GM10847 (cell line): Measurements from ENCODE around the gene MARK4.

Experiments
- POLR2A ChIP-seq: IDR thresholded peaks from 2 replicates; pipeline ENCODE4 v1.6.1; 2011; ENCODE audit not compliant: insufficient read length; ENCODE audit errors: extremely low read depth

MARK4 gene

DNA sequence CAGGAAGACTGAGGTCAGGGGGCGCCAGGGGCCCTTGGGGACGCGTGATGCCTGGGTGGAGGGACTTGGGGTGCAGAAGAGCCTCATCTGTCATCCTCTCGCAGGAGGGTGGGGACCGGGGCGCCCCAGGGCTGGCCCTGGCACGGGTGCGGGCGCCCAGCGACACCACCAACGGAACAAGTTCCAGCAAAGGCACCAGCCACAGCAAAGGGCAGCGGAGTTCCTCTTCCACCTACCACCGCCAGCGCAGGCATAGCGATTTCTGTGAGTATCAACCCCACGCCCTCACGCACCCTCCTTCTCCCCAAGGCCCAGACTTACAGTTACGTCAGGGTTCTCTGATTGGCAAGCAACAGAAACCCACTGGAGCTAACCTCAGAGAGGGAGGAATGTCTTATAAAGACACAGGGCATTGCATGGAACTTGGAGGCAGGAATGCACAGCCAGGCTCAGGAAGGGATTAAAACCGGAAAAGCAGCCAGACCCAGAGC is 29.4 kb downstream of the MARK4 start:
- TF ChIP-seq POLR2A: no peak

DNA sequence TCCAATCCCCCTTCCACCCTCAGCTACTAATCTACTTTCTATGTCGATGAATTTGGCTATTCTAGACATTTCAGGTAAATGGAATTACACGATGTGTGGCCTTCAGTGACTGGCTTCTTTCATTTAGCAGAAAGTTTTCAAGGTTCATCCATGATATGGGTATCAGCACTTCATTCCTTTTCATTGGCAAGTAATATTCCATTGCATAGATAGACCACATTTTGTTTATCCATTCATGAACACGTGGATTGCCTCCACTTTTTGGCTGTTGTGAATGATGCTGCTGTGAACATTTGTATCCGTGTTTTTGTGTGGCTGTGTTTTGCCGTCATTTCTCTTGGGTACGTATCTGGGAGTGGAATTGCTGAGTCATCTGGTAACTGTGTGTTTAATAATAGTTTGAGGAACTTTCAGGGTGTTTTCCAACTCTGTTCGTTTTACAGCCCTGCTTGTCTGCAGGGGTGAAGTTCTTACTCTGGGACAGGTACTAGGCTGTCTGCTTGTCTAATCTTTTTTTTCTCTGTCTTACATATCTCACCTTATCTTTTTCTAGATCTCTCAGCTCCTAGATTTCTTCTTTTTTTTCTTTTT is 32.5 kb downstream of the MARK4 start:
- TF ChIP-seq POLR2A: no peak

DNA sequence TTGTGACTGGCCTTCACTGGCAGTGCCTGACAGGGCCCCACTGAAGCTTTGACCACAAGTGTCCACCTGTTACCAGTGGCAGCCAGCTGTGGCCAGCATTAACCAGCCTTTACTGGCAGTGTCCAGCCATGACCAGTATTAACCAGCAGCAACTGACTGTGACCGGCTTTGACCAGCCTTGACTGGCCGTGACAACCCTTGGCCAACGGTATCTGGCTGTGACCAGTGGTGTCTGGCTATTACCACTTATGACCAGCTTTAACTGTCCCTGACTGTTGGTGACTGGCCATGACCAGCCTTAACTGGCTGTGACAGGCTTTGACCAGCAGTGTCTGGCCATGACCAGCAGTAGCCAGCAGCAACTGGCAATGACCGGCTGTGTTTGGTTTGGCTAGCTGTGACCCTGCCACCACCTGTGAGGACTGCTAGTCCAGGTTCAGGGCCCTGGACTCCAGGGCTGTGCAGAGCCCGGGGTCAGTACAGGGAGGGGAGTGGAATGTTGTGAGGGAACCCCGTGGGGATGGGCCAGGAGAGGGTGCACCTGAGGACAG is 39.4 kb downstream of the MARK4 start:
- TF ChIP-seq POLR2A: no peak

DNA sequence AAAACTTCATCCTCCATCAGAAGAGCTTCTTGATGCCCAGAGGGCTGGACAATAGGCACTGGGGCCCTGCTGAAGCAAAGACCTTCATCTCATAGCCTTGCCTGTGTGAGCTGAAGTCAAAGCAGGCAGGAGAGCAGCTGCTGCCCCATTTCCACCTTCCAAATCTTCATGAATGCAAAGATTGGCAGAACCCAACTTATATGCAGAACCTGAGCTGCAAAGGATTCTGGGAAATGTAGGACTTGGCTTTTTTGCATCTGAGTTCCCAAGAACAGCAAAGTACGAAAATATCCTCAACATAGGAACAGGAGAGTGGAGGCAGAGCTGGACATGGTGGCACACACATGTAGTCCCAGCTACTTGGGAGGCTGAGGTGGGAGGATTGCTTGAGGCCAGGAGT is 40.8 kb downstream of the MARK4 start:
- TF ChIP-seq POLR2A: no peak

DNA sequence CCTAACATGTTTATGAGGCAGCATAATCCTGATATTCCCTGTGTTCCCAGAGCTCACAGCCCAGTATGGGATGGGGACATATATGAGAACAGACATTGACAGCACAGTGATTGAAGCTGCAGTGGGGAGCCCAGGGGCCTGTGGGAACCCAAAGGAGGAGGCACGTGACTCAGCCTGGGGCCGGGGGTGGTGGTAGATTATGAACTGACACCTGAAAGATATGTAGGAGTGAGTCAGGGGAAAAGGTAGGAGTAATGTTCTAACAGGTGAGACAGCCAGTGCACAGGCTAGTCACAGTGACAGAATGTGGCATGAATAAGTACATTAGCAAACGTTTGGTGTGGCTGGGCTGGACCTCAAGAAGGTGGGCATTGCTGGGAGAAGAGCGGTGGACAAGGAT is 42.6 kb downstream of the MARK4 start:
- TF ChIP-seq POLR2A: no peak

DNA sequence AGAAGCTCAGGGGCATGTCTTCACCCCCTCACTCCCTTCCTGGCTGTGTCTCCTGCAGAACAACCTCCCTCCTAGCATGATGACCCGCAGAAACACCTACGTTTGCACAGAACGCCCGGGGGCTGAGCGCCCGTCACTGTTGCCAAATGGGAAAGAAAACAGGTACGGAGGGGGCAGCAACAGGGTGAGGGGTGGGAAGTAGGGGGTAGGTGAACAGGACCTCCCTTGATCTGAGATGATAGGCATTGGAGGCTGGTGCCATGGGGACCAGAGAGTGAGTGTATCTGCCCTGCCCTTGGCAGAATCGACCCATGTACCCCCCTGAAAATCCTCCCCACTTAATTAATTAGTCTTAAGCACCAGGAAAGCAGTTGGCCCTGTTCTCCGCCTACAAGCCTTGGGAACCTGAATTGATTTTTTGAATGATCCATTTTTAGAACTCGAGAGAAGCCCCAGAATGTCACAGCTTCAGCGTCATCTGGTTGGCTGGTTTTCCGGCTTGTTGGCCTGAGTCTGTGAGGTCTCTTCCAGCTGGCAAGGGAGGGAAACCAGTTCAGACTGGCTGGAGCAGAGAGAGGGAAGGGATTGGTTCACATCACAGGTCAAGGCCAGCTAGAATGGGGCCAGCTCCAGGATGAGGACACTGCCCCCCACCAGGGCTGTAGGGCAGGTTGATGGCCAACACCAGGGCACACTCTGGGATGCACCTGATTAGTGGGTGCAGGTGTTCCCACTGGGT is 43.4 kb downstream of the MARK4 start:
- TF ChIP-seq POLR2A: no peak

DNA sequence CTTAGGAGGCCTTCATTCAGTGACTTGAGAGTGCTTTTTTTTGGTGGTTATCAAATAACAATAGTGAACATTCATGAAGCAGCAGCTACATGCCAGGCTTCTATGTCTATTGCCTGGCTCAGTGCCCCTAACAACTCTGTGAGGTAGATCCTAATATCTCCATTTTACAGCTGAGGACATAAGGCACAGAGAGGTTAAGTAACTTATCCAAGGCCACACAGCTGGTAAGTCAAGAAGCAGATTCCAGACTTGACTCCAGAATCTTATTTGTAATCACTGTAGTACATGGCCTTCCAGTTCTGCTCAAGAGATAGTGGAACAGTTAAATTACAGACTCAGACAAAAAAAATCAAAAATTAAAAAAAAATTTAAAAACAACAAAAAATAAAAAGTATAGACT is 44.8 kb downstream of the MARK4 start:
- TF ChIP-seq POLR2A: no peak

DNA sequence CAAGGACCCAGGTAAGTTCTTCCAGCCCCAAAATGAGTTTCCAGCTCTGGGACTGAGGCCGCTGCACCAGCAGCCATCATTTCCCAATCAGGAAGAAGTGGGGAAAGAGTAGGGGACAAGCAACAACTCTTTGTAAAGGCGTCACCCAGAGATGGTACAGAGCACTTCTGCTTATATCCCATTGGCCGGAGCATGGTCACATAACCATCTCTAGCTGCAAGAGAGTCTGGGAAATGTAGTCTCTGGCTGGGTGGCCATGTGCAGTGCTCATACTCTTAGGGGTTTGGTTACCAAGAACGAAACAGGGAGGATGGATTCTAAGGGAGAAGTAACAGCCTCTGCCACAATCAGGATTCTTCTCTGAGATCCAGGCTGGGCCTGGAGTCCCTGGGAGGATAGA is 45.3 kb downstream of the MARK4 start:
- no peak for TF ChIP-seq POLR2A

DNA sequence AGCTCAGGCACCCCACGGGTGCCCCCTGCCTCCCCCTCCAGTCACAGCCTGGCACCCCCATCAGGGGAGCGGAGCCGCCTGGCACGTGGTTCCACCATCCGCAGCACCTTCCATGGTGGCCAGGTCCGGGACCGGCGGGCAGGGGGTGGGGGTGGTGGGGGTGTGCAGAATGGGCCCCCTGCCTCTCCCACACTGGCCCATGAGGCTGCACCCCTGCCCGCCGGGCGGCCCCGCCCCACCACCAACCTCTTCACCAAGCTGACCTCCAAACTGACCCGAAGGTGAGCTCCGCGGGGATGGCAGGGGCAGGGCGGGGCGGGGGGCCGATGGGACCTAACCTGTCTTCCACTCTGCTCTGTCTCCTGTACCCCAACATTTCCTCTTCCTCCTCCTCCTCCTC is 46.6 kb downstream of the MARK4 start:
- no peak for TF ChIP-seq POLR2A

DNA sequence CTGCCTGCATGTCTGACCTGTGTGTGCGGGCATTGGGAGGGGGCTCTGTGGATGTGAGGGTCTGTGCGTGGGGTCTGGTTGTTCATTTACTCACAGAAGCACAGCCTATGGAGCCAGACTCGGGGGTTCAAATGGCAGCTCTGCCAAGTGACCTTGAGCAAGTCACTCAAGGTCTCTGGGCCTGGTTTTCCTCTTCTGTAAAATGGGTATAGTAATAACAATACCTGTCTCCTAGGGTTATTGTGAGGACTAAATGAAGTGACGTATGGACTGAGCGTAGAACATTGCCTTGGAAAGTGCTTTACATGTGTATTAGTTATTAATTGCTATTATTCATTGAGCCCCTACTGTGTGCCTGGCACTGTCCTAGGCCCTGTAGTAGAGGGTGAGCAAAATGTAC is 47.2 kb downstream of the MARK4 start:
- TF ChIP-seq POLR2A: no peak

DNA sequence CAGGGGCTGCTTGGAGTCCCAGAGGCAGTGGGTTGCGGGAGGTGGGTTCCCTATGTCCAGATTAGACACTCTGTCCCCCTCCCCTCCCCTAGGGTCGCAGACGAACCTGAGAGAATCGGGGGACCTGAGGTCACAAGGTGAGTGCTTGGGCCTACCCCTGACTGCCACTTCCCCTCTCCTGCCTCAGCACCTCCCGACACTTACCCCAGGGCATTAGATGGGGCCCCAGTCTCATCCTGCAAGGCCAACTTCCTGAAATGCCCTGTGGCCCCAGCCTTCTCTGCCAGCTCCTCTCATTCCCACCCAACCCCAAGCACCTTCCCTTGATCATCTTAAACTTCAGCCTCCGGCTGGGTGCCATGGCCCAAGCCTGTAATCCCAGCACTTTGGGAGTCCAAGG is 48.6 kb downstream of the MARK4 start:
- no peak for TF ChIP-seq POLR2A

DNA sequence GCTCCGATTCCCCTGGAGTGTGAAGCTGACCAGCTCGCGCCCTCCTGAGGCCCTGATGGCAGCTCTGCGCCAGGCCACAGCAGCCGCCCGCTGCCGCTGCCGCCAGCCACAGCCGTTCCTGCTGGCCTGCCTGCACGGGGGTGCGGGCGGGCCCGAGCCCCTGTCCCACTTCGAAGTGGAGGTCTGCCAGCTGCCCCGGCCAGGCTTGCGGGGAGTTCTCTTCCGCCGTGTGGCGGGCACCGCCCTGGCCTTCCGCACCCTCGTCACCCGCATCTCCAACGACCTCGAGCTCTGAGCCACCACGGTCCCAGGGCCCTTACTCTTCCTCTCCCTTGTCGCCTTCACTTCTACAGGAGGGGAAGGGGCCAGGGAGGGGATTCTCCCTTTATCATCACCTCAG is 51.3 kb downstream of the MARK4 start:
- TF ChIP-seq POLR2A: no peak

DNA sequence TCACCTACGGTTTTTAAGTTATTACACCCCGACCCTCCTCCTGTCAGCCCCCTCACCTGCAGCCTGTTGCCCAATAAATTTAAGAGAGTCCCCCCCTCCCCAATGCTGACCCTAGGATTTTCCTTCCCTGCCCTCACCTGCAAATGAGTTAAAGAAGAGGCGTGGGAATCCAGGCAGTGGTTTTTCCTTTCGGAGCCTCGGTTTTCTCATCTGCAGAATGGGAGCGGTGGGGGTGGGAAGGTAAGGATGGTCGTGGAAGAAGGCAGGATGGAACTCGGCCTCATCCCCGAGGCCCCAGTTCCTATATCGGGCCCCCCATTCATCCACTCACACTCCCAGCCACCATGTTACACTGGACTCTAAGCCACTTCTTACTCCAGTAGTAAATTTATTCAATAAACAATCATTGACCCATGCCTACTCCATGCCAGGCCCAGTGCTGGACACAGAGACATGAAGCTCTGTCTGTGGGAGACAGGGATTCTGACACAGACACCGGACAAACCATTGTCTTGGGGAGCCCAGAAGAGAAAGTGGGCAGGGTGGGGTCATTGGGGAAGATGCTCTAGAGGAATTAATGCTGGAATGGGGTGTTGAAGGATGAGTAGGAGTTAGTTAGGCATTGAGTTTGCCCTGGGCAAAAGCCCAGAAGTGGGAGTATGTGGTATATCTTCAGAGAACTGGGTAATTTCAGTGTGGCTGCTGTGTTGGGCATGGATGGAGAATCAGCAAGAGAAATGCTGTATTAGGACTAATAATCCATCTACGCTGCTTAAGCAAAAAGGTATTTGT is 52.4 kb downstream of the MARK4 start:
- no peak for TF ChIP-seq POLR2A

DNA sequence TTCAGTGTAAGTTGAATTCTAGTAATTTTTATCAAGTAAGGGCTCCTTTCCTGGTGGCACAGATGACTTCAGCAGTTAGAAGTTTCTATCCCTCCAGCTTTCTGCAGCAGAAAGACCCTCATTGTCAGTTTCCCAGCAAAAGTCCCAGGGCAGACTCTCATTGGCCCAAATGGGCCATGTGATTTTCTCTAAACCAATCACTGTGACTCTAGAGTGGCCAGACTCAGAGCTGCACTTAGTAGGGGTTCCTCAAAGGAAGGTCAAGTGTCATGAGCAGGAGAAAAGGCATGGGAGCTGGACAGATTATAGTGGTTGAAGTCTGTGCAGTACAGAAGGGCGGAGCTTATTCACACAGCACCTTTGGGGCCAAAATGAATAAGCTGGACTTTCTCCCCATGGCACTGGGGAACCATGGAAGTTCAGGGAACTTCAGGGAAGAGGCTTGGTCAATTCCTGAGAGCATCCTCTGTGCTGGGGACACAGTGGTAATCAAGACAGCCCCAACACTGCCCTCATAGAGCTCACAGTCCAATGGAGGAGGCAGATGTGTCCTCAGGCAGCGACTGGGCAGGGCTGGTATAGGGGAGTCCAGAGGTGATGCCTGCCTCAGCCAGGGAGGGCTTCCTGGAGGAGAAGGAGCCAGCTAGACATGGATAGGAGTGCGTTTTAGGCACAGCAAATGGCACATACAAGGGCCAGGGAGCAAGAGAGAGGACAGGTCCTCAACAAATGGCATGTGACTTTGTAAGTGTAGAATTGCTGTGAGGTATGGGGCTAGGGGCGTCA is 53.3 kb downstream of the MARK4 start:
- no peak for TF ChIP-seq POLR2A

DNA sequence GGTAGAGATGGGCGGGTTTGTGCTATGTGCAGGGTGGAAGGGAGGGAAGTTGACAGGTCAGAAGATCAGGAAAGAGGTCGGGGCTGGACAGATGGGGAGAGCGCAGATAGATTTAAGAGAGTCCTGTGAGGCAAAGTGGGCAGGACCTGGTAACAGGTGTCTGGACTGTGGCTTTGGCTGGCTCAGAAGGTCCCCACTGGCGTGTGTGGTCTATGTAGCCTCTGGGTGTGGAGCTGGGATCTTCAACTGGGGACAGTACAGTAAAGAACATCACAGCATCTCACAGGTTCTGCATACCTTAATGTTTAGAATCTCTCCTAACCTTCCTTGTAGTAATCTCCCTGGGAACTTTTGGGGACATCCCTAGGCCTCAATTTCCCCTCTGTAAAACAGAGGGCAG is 53.9 kb downstream of the MARK4 start:
- no peak for TF ChIP-seq POLR2A

DNA sequence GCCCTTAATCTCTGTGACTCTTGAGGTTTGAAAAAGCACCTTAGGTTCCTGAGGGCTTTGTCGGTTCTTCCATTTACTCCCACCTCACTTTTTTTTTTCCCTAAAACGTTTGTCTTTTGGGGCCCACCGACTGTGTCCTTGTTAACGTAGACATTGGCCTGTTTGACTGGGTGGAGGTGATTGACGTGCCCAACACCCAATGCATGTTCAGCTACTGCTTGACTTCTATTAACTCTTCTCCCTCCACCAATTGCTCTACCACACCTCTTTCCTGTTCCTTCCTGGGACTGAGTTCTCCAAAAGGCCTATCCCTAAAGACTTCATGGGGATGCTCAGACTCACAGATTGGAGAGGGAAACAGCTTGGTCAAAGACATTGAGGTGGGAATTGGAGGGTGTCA is 54.4 kb downstream of the MARK4 start:
- TF ChIP-seq POLR2A: no peak

DNA sequence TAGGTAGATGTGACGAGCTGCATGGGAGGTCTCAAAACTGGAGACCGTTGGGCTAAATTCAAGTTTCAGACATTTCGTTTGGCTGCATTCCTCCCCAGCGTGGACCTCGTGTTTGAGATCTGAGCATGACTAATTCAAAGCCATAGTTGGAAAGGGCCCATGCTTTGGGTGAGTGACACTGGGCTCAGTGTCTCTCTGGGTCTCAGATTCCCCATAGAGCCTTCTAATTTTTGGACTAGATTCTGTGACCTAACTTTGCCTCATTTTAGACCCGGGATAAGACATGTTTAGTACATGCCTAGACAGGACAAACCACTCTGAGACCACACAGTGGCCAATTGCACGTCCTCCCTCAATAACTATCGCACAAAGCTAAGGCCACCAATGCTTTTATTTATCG is 55.0 kb downstream of the MARK4 start:
- TF ChIP-seq POLR2A: no peak
